ENCODE measurements around the gene DUOXA1.
"Not testable (repeated sequence)": the region's sequence is repeated elsewhere in the genome, so short reads cannot be mapped to it uniquely, and the experiment has no call there.

DUOXA1 gene

GRCh38 chr15:45087513-45087912 is 42.2 kb downstream of the DUOXA1 start:
- DNase-seq = no peak

GRCh38 chr15:45084163-45084562 is 45.5 kb downstream of the DUOXA1 start:
- DNase-seq = no peak

- no peak for DNase-seq
Measured at GRCh38 chr15:45083223-45083622, 46.5 kb downstream of the DUOXA1 start.

GRCh38 chr15:45082412-45082811 is 47.3 kb downstream of the DUOXA1 start:
- DNase-seq = not testable (repeated sequence)

GRCh38 chr15:45080593-45080992 is 49.1 kb downstream of the DUOXA1 start:
- not testable (repeated sequence) for DNase-seq

- peak; percentile 19 for DNase-seq
Measured at GRCh38 chr15:45079628-45080246, 49.9 kb downstream of the DUOXA1 start.

- DNase-seq = not testable (repeated sequence)
Measured at GRCh38 chr15:45079201-45079600, 50.5 kb downstream of the DUOXA1 start.

GRCh38 chr15:45077391-45077790 is 52.3 kb downstream of the DUOXA1 start:
- DNase-seq = not testable (repeated sequence)

GRCh38 chr15:45075440-45076320 is 54.0 kb downstream of the DUOXA1 start:
- DNase-seq = not testable (repeated sequence)

GRCh38 chr15:45073602-45074001 is 56.1 kb downstream of the DUOXA1 start:
- not testable (repeated sequence) for DNase-seq

- not testable (repeated sequence) for DNase-seq
Measured at GRCh38 chr15:45069942-45070360, 59.7 kb downstream of the DUOXA1 start.

Measured in kidney glomerular epithelial cell (primary cell).